SK-N-SH (cell line): ENCODE measurements around the gene KCNAB3. TPM values are rescaled to one million over a fixed set of nuclear protein-coding genes. Genes with fewer than 3 reads are reported as not detected.

Experiments used
- CTCF ChIA-PET: fragments of 300-600, 350-600 bp; formaldehyde crosslinking; extraction: SDS; loops from one replicate; lab custom pipeline; 2021; lab: Yijun Ruan, JAX
- POLR2A ChIA-PET: fragments of 350-600 bp; sonication (Branson Sonifier 250); formaldehyde crosslinking; extraction: SDS; loops from one replicate; lab custom pipeline; 2020; ENCODE audit warnings: antibody characterized with exemption, inconsistent platforms; lab: Yijun Ruan, JAX
- DNase-seq: peaks from one replicate; pipeline ENCODE4 v3.0.0; 2012
- H2AFZ ChIP-seq: fragments of 200-600 bp; sonication (generic); 2 replicates; pipeline ENCODE4 v1.8.1; 2016; ENCODE audit warnings: antibody characterized with exemption, mild to moderate bottlenecking, low read depth
- H3F3A ChIP-seq: fragments of 200-600 bp; sonication (generic); replicated peaks from 2 replicates; pipeline ENCODE3; 2016; ENCODE audit warnings: antibody characterized with exemption, mild to moderate bottlenecking; ENCODE audit not compliant: insufficient read depth
- H3K27ac ChIP-seq, 2 experiments: fragments of 200-500 bp in 1 of 2; fragments of 200-600 bp in 1 of 2; sonication (Bioruptor generic) in 1 of 2; sonication (generic), shearing (Covaris generic) in 1 of 2; 2 replicates each; pipeline versions ENCODE4 v1.5.1 to v1.6.1; 2014 to 2016; ENCODE audit warnings: low read depth in 2 of 2, inconsistent platforms in 1 of 2, low read length in 1 of 2, mild to moderate bottlenecking in 1 of 2, mixed read lengths in 1 of 2
- H3K27me3 ChIP-seq: fragments of 200-600 bp; sonication (generic), shearing (Covaris generic); 2 replicates; pipeline ENCODE4 v1.6.1; 2016; ENCODE audit warnings: mixed run types; ENCODE audit not compliant: insufficient read depth
- H3K36me3 ChIP-seq, 2 experiments: fragments of 200-500 bp in 1 of 2; fragments of 200-600 bp in 1 of 2; sonication (Bioruptor generic) in 1 of 2; sonication (generic) in 1 of 2; replicated peaks in 1 of 2; 2 replicates each; pipeline versions ENCODE3 to v1.5.1; 2014 to 2016; ENCODE audit warnings: low read length in 1 of 2, mild to moderate bottlenecking in 1 of 2; ENCODE audit not compliant: insufficient read depth in 2 of 2, control insufficient read depth in 1 of 2
- H3K4me1 ChIP-seq, 2 experiments: fragments of 200-500 bp in 1 of 2; fragments of 200-600 bp in 1 of 2; sonication (Bioruptor generic) in 1 of 2; sonication (generic), shearing (Covaris generic) in 1 of 2; 2 replicates each; pipeline versions ENCODE4 v1.5.1 to v1.6.1; 2014 to 2016; ENCODE audit warnings: low read depth in 1 of 2, low read length in 1 of 2, mixed run types in 1 of 2; ENCODE audit not compliant: insufficient read depth in 2 of 2, control insufficient read depth in 1 of 2
- H3K4me2 ChIP-seq: fragments of 200-600 bp; sonication (generic), shearing (Covaris generic); 2 replicates; pipeline ENCODE4 v1.6.1; 2017; ENCODE audit warnings: mixed run types
- H3K4me3 ChIP-seq, 2 experiments: fragments of 200-500 bp in 1 of 2; fragments of 200-600 bp in 1 of 2; sonication (Bioruptor generic) in 1 of 2; sonication (generic), shearing (Covaris generic) in 1 of 2; 2 replicates each; pipeline versions ENCODE4 v1.5.1 to v1.8.1; 2014 to 2016; ENCODE audit warnings: low read depth in 2 of 2, inconsistent platforms in 1 of 2, low read length in 1 of 2, mild to moderate bottlenecking in 1 of 2, mixed read lengths in 1 of 2, moderate library complexity in 1 of 2
- H3K79me2 ChIP-seq: fragments of 200-600 bp; sonication (generic); 2 replicates; pipeline ENCODE4 v1.8.1; 2017; ENCODE audit warnings: mild to moderate bottlenecking; ENCODE audit not compliant: insufficient read depth
- H3K9ac ChIP-seq: fragments of 200-600 bp; sonication (generic); 2 replicates; pipeline ENCODE4 v1.6.1; 2017; ENCODE audit warnings: mixed run types
- H3K9me2 ChIP-seq: fragments of 200-600 bp; sonication (generic); 2 replicates; pipeline ENCODE4 v1.6.1; 2017; ENCODE audit warnings: mixed run types
- H3K9me3 ChIP-seq: fragments of 200-600 bp; sonication (generic); 2 replicates; pipeline ENCODE4 v1.6.1; 2017; ENCODE audit warnings: mixed run types, mild to moderate bottlenecking, moderate library complexity
- H4K20me1 ChIP-seq: fragments of 200-600 bp; sonication (generic); 2 replicates; pipeline ENCODE4 v1.6.1; 2017; ENCODE audit warnings: mild to moderate bottlenecking, mixed run types; ENCODE audit not compliant: insufficient read depth
- CHD2 ChIP-seq: fragments of 150-350 bp; IDR thresholded peaks from 2 replicates; pipeline ENCODE4 v1.6.1; 2018; ENCODE audit warnings: low read length; ENCODE audit not compliant: partially characterized antibody
- CTCF ChIP-seq: fragments of 200-600 bp; sonication (generic); IDR thresholded peaks from 2 replicates; pipeline ENCODE4 v1.6.1; 2017; ENCODE audit warnings: antibody characterized with exemption, mild to moderate bottlenecking, moderate library complexity
- FOXJ3 ChIP-seq: sonication (generic); formaldehyde crosslinking; IDR thresholded peaks from 2 replicates; pipeline ENCODE4 v1.5.1; 2020; ENCODE audit warnings: mild to moderate bottlenecking, missing genetic modification reagents
- GABPA ChIP-seq: IDR thresholded peaks from 2 replicates; pipeline ENCODE4 v1.4.0; 2012; ENCODE audit warnings: low read depth, mild to moderate bottlenecking
- IRF3 ChIP-seq: fragments of 150-350 bp; IDR thresholded peaks from 2 replicates; pipeline ENCODE4 v1.6.1; 2016; ENCODE audit warnings: mild to moderate bottlenecking, low read depth, low read length
- MAX ChIP-seq: IDR thresholded peaks from 2 replicates; pipeline ENCODE4 v1.4.0; 2012; ENCODE audit warnings: low read depth
- MXI1 ChIP-seq: IDR thresholded peaks from 2 replicates; pipeline ENCODE4 v1.6.1; 2012; ENCODE audit warnings: mild to moderate bottlenecking, low read depth, low read length, improper control_type of control experiment
- NRF1 ChIP-seq: IDR thresholded peaks from 2 replicates; pipeline ENCODE4 v1.6.1; 2012; ENCODE audit warnings: low read depth, mild to moderate bottlenecking, low read length
- PBX3 ChIP-seq: IDR thresholded peaks from 2 replicates; pipeline ENCODE4; 2012
- REST ChIP-seq: IDR thresholded peaks from 2 replicates; pipeline ENCODE4 v1.6.1; 2012; ENCODE audit warnings: mild to moderate bottlenecking, low read depth, low read length, moderate library complexity
- SIN3A ChIP-seq: IDR thresholded peaks from 2 replicates; pipeline ENCODE4 v1.6.1; 2012; ENCODE audit warnings: low read depth, mild to moderate bottlenecking, low read length, moderate library complexity, borderline replicate concordance
- TAF1 ChIP-seq: IDR thresholded peaks from 2 replicates; pipeline ENCODE4 v1.6.1; 2012; ENCODE audit warnings: low read depth, mild to moderate bottlenecking, low read length, moderate library complexity, borderline replicate concordance
- TCF12 ChIP-seq: IDR thresholded peaks from 2 replicates; pipeline ENCODE4 v1.4.0; 2012
- ZBTB33 ChIP-seq: IDR thresholded peaks from 2 replicates; pipeline ENCODE4 v1.4.0; 2012; ENCODE audit warnings: low read depth, borderline replicate concordance
- WGBS: methylation state at CpG from one replicate; pipeline ENCODE4 v1.1.6; 2017; ENCODE audit warnings: low lambda C conversion rate; 5-methylcytosine and 5-hydroxymethylcytosine counted together
- polyA plus RNA-seq, 3 experiments: library from polyadenylated mRNA; depleted of rRNA; stranded (reverse); fragments of >200 nt; gene quantifications; 2 replicates each; pipeline ENCODE4 v1.2.3, GENCODE V29; 2012

Gene KCNAB3
- polyA plus RNA-seq, 1 of the 3 experiments (the other 2 are of a cell fraction) = 4.4 TPM

- H3K27me3 ChIP-seq = no peaks in the 10 kb centered on the region
- no peak overlapping the region for H3K27ac ChIP-seq
- peaks cover 5 to 8% of the 10 kb centered on the region in 2 experiments for H3K36me3 ChIP-seq
- no peak for DNase-seq
- H3F3A ChIP-seq = peaks cover 4% of the 10 kb centered on the region
- no peak overlapping the region for H3K4me3 ChIP-seq
- no peaks in the 10 kb centered on the region for H4K20me1 ChIP-seq
- H3K9me3 ChIP-seq = no peaks in the 10 kb centered on the region
- no peaks in the 10 kb centered on the region for H3K9me2 ChIP-seq
- CTCF ChIA-PET = interaction anchor here (0.8 to 1.6 kb wide), 5 partner anchors 10 to 146 kb away, joined by 3 to 4 read pairs (median 3); no protein-coding TSS in a partner anchor
- H3K79me2 ChIP-seq = peaks cover 22% of the 10 kb centered on the region
- no peak for TF ChIP-seq REST
- TF ChIP-seq PBX3 = no peak
- TF ChIP-seq TCF12 = no peak
- no peak for TF ChIP-seq MXI1
- no peak for TF ChIP-seq IRF3
- TF ChIP-seq ZBTB33 = no peak
- no peak for TF ChIP-seq NRF1
- no peak for TF ChIP-seq FOXJ3 (CRISPR knock-in tag)
- no peak for TF ChIP-seq CHD2
- no peak for TF ChIP-seq TAF1
- no peak for TF ChIP-seq CTCF
- TF ChIP-seq MAX = no peak
- no peak for TF ChIP-seq GABPA
- no peak for TF ChIP-seq SIN3A
- TF ChIP-seq, all 33 proteins: peak for 0
- Histone ChIP-seq H3K9ac (no peak overlapping the region), H3K4me2 (no peak overlapping the region), H3K4me1 (peaks cover 9 to 21% of the 10 kb centered on the region in 2 experiments; a peak in 2 of 4 replicates), H2AFZ (no peak overlapping the region)
- POLR2A ChIA-PET = no interaction called here
- 87% methylated on average over 2 of the region's 3 CpGs for WGBS
Measured at GRCh38 chr17:7927596-7927995, 2.1 kb downstream of the KCNAB3 start.
